ENCODE results near the gene DDX51.

DDX51 gene

GRCh38 chr12:132144115-132144809 is at the start of gene DDX51, which contains the start of gene NOC4L:
Gene DDX51 (minus strand): TSS chr12:132144319. CDS start chr12:132144296, 23 bp downstream.
Gene NOC4L (plus strand): TSS chr12:132144457. CDS start chr12:132144489, 32 bp downstream.
- peak; percentile 91 to 95 for DNase-seq (ENCODE audit: low read depth in 2 of 2)

- no peak for DNase-seq (ENCODE audit: low read depth in 2 of 2)
These were observed 47.8 kb upstream of the DDX51 start for GRCh38 chr12:132191715-132192553.

GRCh38 chr12:132190834-132191500 is 46.8 kb upstream of the DDX51 start:
- no peak for DNase-seq (ENCODE audit: low read depth in 2 of 2)

GRCh38 chr12:132190012-132190755 is 46.1 kb upstream of the DDX51 start:
- no peak for DNase-seq (ENCODE audit: low read depth in 2 of 2)

- DNase-seq (ENCODE audit: low read depth in 2 of 2), result peak; percentile 85 to 93
These were observed 45.4 kb upstream of the DDX51 start for GRCh38 chr12:132189378-132190011.

- no peak for DNase-seq (ENCODE audit: low read depth in 2 of 2)
These were observed 44.8 kb upstream of the DDX51 start for GRCh38 chr12:132188916-132189325.

GRCh38 chr12:132188451-132188901 is 44.4 kb upstream of the DDX51 start:
- no peak for DNase-seq (ENCODE audit: low read depth in 2 of 2)

GRCh38 chr12:132187646-132188450 is 43.7 kb upstream of the DDX51 start:
- no peak for DNase-seq (ENCODE audit: low read depth in 2 of 2)

GRCh38 chr12:132186857-132187620 is 42.9 kb upstream of the DDX51 start:
- DNase-seq (ENCODE audit: low read depth in 2 of 2), result no peak

- no peak for DNase-seq (ENCODE audit: low read depth in 2 of 2)
These were observed 42.2 kb upstream of the DDX51 start for GRCh38 chr12:132186208-132186856.

- DNase-seq (ENCODE audit: low read depth in 2 of 2), result no peak
These were observed 41.6 kb upstream of the DDX51 start for GRCh38 chr12:132185705-132186104.

- DNase-seq (ENCODE audit: low read depth in 2 of 2), result no peak
These were observed 38.7 kb upstream of the DDX51 start for GRCh38 chr12:132182711-132183365.

GRCh38 chr12:132182206-132182710 is 38.1 kb upstream of the DDX51 start:
- DNase-seq (ENCODE audit: low read depth in 2 of 2), result no peak

- no peak for DNase-seq (ENCODE audit: low read depth in 2 of 2)
These were observed 37.6 kb upstream of the DDX51 start for GRCh38 chr12:132181570-132182200.

GRCh38 chr12:132180648-132181546 is 36.8 kb upstream of the DDX51 start:
- DNase-seq (ENCODE audit: low read depth in 2 of 2), result no peak

Measured in stimulated activated CD8-positive, alpha-beta memory T cell treated with anti-CD3 and anti-CD28 coated beads, Interleukin-7, amount 100 ng/mL, for 4 hours (primary cell).